Vagina (tissue), 2 donors: ENCODE results near the gene GH2.
"Not testable (repeated sequence)": the region's sequence is repeated elsewhere in the genome, so short reads cannot be mapped to it uniquely, and the experiment has no call there.

Experiments used
- POLR2AphosphoS5 ChIP-seq, 2 donors: sonication (generic); formaldehyde crosslinking; IDR thresholded peaks; one replicate each; pipeline ENCODE4 v1.9.0; 2017; ENCODE audit warnings: antibody characterized with exemption in 2 of 2, mild to moderate bottlenecking in 2 of 2, low read depth in 1 of 2; ENCODE audit not compliant: insufficient read depth in 1 of 2
- TF ChIP-seq, protein P1 (sequence below), 3 experiments: fragments of 450-650 bp in 2 of 3; fragments of 200-600 bp in 1 of 3; sonication (generic) in 1 of 3; IDR thresholded peaks; one replicate each; pipeline ENCODE4 v1.5.1; 2017 to 2019; ENCODE audit warnings: antibody characterized with exemption in 3 of 3, mild to moderate bottlenecking in 2 of 3, moderate library complexity in 2 of 3

DNA sequence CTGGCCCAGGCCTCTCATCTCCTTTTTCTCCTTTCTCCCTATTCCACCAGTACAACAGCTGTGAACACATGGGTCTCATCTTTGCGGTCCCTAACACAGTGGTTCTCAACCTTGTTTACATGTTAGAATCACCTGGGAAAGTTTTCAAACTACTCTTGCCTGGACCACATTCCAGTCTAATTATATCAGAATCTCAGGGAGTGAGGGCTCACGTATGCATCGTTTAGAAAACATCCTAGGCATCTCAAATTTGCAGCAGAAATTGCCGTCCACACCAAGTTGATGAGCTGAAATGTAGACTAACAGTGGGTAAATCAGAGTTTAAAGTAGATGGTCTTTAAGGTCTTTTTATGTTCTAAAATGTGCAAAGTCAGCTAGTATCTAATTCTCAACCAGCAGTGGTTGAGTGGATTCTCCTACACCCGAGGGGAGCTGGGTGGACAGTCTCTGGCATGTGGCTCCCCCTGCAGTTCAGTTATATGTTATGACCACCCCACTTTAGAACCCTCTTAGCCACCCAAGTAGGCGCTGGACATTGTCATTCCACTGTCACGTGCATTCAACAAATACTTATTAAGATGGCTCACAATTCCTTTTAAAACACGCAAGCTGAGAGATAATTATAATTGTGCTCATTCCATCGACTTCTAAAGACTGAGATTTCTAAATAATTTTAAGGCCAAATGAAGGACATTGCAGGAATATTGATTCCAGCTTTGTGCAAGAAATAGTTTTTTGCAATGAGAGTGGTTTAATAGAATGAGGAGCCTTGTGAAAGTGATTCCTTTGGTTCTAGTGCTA is 12.1 kb downstream of the GH2 start:
- not testable (repeated sequence) for TF ChIP-seq POLR2AphosphoS5 (IDR thresholded peaks at IDR 0.05; ENCODE audit: insufficient read depth in 1 of 2, low read depth in 1 of 2)
- TF ChIP-seq, protein P1, sequence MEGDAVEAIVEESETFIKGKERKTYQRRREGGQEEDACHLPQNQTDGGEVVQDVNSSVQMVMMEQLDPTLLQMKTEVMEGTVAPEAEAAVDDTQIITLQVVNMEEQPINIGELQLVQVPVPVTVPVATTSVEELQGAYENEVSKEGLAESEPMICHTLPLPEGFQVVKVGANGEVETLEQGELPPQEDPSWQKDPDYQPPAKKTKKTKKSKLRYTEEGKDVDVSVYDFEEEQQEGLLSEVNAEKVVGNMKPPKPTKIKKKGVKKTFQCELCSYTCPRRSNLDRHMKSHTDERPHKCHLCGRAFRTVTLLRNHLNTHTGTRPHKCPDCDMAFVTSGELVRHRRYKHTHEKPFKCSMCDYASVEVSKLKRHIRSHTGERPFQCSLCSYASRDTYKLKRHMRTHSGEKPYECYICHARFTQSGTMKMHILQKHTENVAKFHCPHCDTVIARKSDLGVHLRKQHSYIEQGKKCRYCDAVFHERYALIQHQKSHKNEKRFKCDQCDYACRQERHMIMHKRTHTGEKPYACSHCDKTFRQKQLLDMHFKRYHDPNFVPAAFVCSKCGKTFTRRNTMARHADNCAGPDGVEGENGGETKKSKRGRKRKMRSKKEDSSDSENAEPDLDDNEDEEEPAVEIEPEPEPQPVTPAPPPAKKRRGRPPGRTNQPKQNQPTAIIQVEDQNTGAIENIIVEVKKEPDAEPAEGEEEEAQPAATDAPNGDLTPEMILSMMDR (IDR thresholded peaks at IDR 0.05): not testable (repeated sequence)
